Transverse colon (tissue), 4 donors: ENCODE results near the gene SMCO3.
A peak's percentile ranks its signal among the peaks of the same experiment; 100 is the strongest.

Experiments used
- CTCF ChIP-seq, 5 experiments: fragments of 200-600 bp in 3 of 5; fragments of 450-650 bp in 2 of 5; sonication (generic) in 3 of 5; IDR thresholded peaks; 1 replicate in 2 of 5; 2 replicates in 3 of 5; pipeline ENCODE4 v1.5.1; 2016 to 2017; ENCODE audit warnings: antibody characterized with exemption in 5 of 5, inconsistent platforms in 3 of 5, mild to moderate bottlenecking in 2 of 5, moderate library complexity in 1 of 5
- EP300 ChIP-seq: sonication (generic); formaldehyde crosslinking; IDR thresholded peaks from one replicate; pipeline ENCODE4 v1.6.1; 2017; ENCODE audit warnings: antibody characterized with exemption, low read depth
- POLR2AphosphoS5 ChIP-seq, 3 donors: sonication (generic); formaldehyde crosslinking; IDR thresholded peaks; one replicate each; pipeline ENCODE4 v1.6.1; 2016; ENCODE audit warnings: antibody characterized with exemption in 3 of 3

GRCh38 chr12:14803011-14803829, 10.8 kb downstream of the SMCO3 start, which contains the start of the genes C12orf60 and WBP11:
- TF ChIP-seq POLR2AphosphoS5 (IDR thresholded peaks at IDR 0.05) (peak; percentile 78 to 87 (median 86)), CTCF (IDR thresholded peaks at IDR 0.05) (no peak), EP300 (no peak)
